A673 (cell line): ENCODE measurements around the gene LRP1B.

ENCODE experiments used
- EZH2 ChIP-seq: fragments of 200-600 bp; sonication (generic); IDR thresholded peaks from 2 replicates; pipeline ENCODE4 v1.6.1; 2017; ENCODE audit warnings: borderline replicate concordance, low read depth, mild to moderate bottlenecking, mixed read lengths, antibody characterized with exemption, low read length; ENCODE audit not compliant: poor library complexity, severe bottlenecking
- TF ChIP-seq, protein P1 (sequence below): fragments of 300-800, 200-600 bp; sonication (generic); conservative IDR thresholded peaks from 2 replicates; pipeline ENCODE4 v1.5.1; 2017; ENCODE audit warnings: low read depth, mild to moderate bottlenecking, antibody characterized with exemption, low read length, moderate library complexity, mixed read lengths

DNA sequence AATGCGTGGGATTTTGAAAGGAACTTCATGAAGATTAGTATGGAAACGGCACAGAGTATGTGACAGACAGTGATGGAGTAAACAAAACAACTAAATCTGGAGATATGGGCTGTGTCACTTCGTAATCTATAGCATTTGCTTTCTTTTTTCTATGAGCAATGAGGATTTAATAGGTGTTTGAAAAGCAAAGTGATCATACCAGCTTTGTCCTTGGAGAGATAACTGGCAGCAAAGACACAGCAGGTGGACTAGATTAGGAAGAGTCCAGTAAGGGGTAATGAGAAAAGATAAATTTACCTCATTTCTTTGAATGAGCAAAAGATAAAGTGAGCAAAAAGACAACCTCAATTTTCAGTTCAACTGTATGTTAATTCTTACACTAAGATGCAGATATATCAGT, 199.0 kb downstream of the LRP1B start:
- TF ChIP-seq, protein P1, sequence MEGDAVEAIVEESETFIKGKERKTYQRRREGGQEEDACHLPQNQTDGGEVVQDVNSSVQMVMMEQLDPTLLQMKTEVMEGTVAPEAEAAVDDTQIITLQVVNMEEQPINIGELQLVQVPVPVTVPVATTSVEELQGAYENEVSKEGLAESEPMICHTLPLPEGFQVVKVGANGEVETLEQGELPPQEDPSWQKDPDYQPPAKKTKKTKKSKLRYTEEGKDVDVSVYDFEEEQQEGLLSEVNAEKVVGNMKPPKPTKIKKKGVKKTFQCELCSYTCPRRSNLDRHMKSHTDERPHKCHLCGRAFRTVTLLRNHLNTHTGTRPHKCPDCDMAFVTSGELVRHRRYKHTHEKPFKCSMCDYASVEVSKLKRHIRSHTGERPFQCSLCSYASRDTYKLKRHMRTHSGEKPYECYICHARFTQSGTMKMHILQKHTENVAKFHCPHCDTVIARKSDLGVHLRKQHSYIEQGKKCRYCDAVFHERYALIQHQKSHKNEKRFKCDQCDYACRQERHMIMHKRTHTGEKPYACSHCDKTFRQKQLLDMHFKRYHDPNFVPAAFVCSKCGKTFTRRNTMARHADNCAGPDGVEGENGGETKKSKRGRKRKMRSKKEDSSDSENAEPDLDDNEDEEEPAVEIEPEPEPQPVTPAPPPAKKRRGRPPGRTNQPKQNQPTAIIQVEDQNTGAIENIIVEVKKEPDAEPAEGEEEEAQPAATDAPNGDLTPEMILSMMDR: no peak
- TF ChIP-seq EZH2: no peak
